ENCODE measurements around the gene USH1G. TPM values are rescaled to one million over a fixed set of nuclear protein-coding genes. Genes with fewer than 3 reads are reported as not detected.

The USH1G gene
- total RNA-seq, 1 experiment from 2014 or later = 2.7 TPM

GRCh38 chr17:74971069-74971841, 48.2 kb upstream of the USH1G start:
- no peak overlapping the region for H2AFZ ChIP-seq (ENCODE audit: low read length)
- H3K9ac ChIP-seq (ENCODE audit: extremely low read depth, insufficient read length, low read length) = no peak overlapping the region

More at GRCh38 chr17:74971069-74971841, 48.2 kb upstream of the USH1G start:
- peak overlapping the region; percentile 47 for H3K4me2 ChIP-seq (ENCODE audit: insufficient read depth, insufficient read length, low read length)
- H3K27ac ChIP-seq (ENCODE audit: insufficient read length, low read depth, low read length) = no peak overlapping the region
- no peak overlapping the region for H3K18ac ChIP-seq (ENCODE audit: insufficient read length, low read depth, low read length)
- no peak overlapping the region for H2BK20ac ChIP-seq (ENCODE audit: low read depth, low read length, poor library complexity, severe bottlenecking)
- H3K14ac ChIP-seq (ENCODE audit: insufficient read depth, low read length) = no peak overlapping the region
- no peak overlapping the region for H2BK5ac ChIP-seq (ENCODE audit: insufficient read length, low read length)
- no peak for DNase-seq
- H4K91ac ChIP-seq (ENCODE audit: insufficient read length, low read depth, low read length) = no peak overlapping the region
- no peak overlapping the region for H2BK15ac ChIP-seq (ENCODE audit: low read depth, low read length)
- no peak overlapping the region for H2BK12ac ChIP-seq (ENCODE audit: insufficient read length, low read depth, low read length)
- peaks cover 0 to 2% of the 10 kb centered on the region in 2 experiments; a peak in 1 of 5 replicates for H3K9me3 Mint-ChIP-seq
- no peak overlapping the region for H3K23ac ChIP-seq (ENCODE audit: insufficient read length, low read depth, low read length)
- H4K8ac ChIP-seq (replicated peaks; ENCODE audit: insufficient read length, low read depth, low read length) = no peak overlapping the region
- H4K20me1 ChIP-seq (ENCODE audit: control insufficient read depth, insufficient read depth, insufficient read length) = no peaks in the 10 kb centered on the region
- H3K27me3 Mint-ChIP-seq (ENCODE audit: low read depth) = peaks cover 57% of the 10 kb centered on the region
- peaks cover 10 to 19% of the 10 kb centered on the region in 2 experiments for H3K4me1 Mint-ChIP-seq
- H3K56ac ChIP-seq (ENCODE audit: insufficient read length, low read depth, low read length) = no peak overlapping the region
- no peak overlapping the region for H4K5ac ChIP-seq (ENCODE audit: insufficient read length, low read depth, low read length)
- H3K23me2 ChIP-seq (ENCODE audit: insufficient read length, low read depth, low read length, poor library complexity, severe bottlenecking) = peaks cover 8% of the 10 kb centered on the region
- no peak overlapping the region for H2BK120ac ChIP-seq (ENCODE audit: low read depth, low read length, poor library complexity, severe bottlenecking)
- no peaks in the 10 kb centered on the region for H3K79me1 ChIP-seq (ENCODE audit: insufficient read depth, low read depth, low read length, poor library complexity, severe bottlenecking)
- H3K9me3 ChIP-seq (ENCODE audit: control insufficient read depth, low read depth, low read length) = no peaks in the 10 kb centered on the region
- no peaks in the 10 kb centered on the region for H3K79me2 ChIP-seq (ENCODE audit: insufficient read depth, low read length)
- no peaks in the 10 kb centered on the region; the same call in 1 of the 2 replicates for H3K4me1 ChIP-seq (ENCODE audit: insufficient read depth, low read length)
- no peaks in the 10 kb centered on the region for H3K36me3 Mint-ChIP-seq (ENCODE audit: insufficient read depth in 1 of 3, low read depth in 3 of 3)
- H3K27ac Mint-ChIP-seq = no peak overlapping the region
- no CpG with 5 or more reads among the region's 8 CpGs for WGBS (ENCODE audit: extremely low coverage, insufficient read length, low lambda C conversion rate)
- H3T11ph ChIP-seq (ENCODE audit: low read length) = no peak overlapping the region
- peak overlapping the region; percentile 67 to 83 for H3K4me3 Mint-ChIP-seq
- no peak overlapping the region for H2AK5ac ChIP-seq (ENCODE audit: insufficient read length, low read length)
- TF ChIP-seq, protein P1, sequence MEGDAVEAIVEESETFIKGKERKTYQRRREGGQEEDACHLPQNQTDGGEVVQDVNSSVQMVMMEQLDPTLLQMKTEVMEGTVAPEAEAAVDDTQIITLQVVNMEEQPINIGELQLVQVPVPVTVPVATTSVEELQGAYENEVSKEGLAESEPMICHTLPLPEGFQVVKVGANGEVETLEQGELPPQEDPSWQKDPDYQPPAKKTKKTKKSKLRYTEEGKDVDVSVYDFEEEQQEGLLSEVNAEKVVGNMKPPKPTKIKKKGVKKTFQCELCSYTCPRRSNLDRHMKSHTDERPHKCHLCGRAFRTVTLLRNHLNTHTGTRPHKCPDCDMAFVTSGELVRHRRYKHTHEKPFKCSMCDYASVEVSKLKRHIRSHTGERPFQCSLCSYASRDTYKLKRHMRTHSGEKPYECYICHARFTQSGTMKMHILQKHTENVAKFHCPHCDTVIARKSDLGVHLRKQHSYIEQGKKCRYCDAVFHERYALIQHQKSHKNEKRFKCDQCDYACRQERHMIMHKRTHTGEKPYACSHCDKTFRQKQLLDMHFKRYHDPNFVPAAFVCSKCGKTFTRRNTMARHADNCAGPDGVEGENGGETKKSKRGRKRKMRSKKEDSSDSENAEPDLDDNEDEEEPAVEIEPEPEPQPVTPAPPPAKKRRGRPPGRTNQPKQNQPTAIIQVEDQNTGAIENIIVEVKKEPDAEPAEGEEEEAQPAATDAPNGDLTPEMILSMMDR (conservative IDR thresholded peaks at IDR 0.05) = no peak
- peaks cover 19% of the 10 kb centered on the region for H3K27me3 ChIP-seq (ENCODE audit: insufficient read depth, low read length)
- H3K4ac ChIP-seq (ENCODE audit: low read depth, low read length) = no peak overlapping the region

All from H9 (cell line).